Mesothelial cell of epicardium (in vitro differentiated cells): ENCODE data around the gene CAMTA1. TPM values are rescaled to one million over a fixed set of nuclear protein-coding genes. Genes with fewer than 3 reads are reported as not detected.
A peak's percentile ranks its signal among the peaks of the same experiment; 100 is the strongest.

ENCODE experiments used
- DNase-seq, 2 experiments: peaks; one replicate each; pipeline ENCODE4 v3.0.0; 2021; ENCODE audit warnings: low spot score in 2 of 2; ENCODE audit not compliant: unreplicated experiment in 2 of 2
- H3K27ac Mint-ChIP-seq: 2 replicates; pipeline ENCODE4 v1.8.0; 2021; ENCODE audit warnings: mixed read lengths
- H3K27me3 Mint-ChIP-seq: 2 replicates; pipeline ENCODE4 v1.8.0; 2021; ENCODE audit warnings: low read depth, mixed read lengths
- H3K36me3 Mint-ChIP-seq: 2 replicates; pipeline ENCODE4 v1.8.0; 2021; ENCODE audit warnings: mixed read lengths
- H3K4me1 Mint-ChIP-seq: 2 replicates; pipeline ENCODE4 v1.8.0; 2021; ENCODE audit warnings: mixed read lengths
- H3K4me3 Mint-ChIP-seq: 2 replicates; pipeline ENCODE4 v1.8.0; 2021; ENCODE audit warnings: mild to moderate bottlenecking, moderate library complexity, mixed read lengths
- H3K9me3 Mint-ChIP-seq: 2 replicates; pipeline ENCODE4 v1.8.0; 2021; ENCODE audit warnings: mixed read lengths
- CTCF ChIP-seq: fragments of 200-600 bp; sonication (generic); IDR thresholded peaks from one replicate; pipeline ENCODE4 v1.5.0; 2021; ENCODE audit warnings: antibody characterized with exemption; ENCODE audit not compliant: unreplicated experiment
- total RNA-seq: library from RNA; stranded (reverse); gene quantifications from 3 replicates; pipeline ENCODE4 v1.2.1, GENCODE V29; 2021

CAMTA1 gene
- total RNA-seq, 1 donor from 2014 or later: 70.4 TPM

- peaks cover 48% of the 10 kb centered on the region for H3K27me3 Mint-ChIP-seq
- no peaks in the 10 kb centered on the region for H3K36me3 Mint-ChIP-seq
- peak in 1 of 2 experiments; percentile 34 for DNase-seq
- H3K9me3 Mint-ChIP-seq: no peaks in the 10 kb centered on the region
- no peak overlapping the region for H3K4me3 Mint-ChIP-seq
- H3K27ac Mint-ChIP-seq: no peak overlapping the region
- no peaks in the 10 kb centered on the region for H3K4me1 Mint-ChIP-seq
- TF ChIP-seq CTCF: no peak
Measured at GRCh38 chr1:7261490-7261889, 476.2 kb downstream of the CAMTA1 start.

GRCh38 chr1:7262611-7263010 lies 477.4 kb downstream of the CAMTA1 start:
- TF ChIP-seq CTCF: no peak
- Mint-ChIP-seq H3K27ac (no peak overlapping the region), H3K9me3 (no peaks in the 10 kb centered on the region), H3K4me3 (no peak overlapping the region), H3K4me1 (no peaks in the 10 kb centered on the region), H3K27me3 (peaks cover 46% of the 10 kb centered on the region), H3K36me3 (no peaks in the 10 kb centered on the region)
- DNase-seq: peak in 1 of 2 experiments; percentile 14

GRCh38 chr1:7263021-7263960 lies 478.0 kb downstream of the CAMTA1 start:
- no peak overlapping the region for H3K4me3 Mint-ChIP-seq
- peaks cover 44% of the 10 kb centered on the region for H3K27me3 Mint-ChIP-seq
- H3K27ac Mint-ChIP-seq: no peak overlapping the region
- H3K9me3 Mint-ChIP-seq: peaks cover 4% of the 10 kb centered on the region
- no peaks in the 10 kb centered on the region for H3K4me1 Mint-ChIP-seq
- DNase-seq: no peak
- no peaks in the 10 kb centered on the region for H3K36me3 Mint-ChIP-seq
- TF ChIP-seq CTCF: no peak

GRCh38 chr1:7264101-7264500 lies 478.8 kb downstream of the CAMTA1 start:
- Mint-ChIP-seq H3K4me3 (no peak overlapping the region), H3K36me3 (no peaks in the 10 kb centered on the region), H3K9me3 (peaks cover 11% of the 10 kb centered on the region), H3K4me1 (no peaks in the 10 kb centered on the region), H3K27ac (no peak overlapping the region), H3K27me3 (peaks cover 38% of the 10 kb centered on the region)
- peak in 1 of 2 experiments; percentile 24 for DNase-seq
- TF ChIP-seq CTCF: no peak

GRCh38 chr1:7265771-7266371 lies 480.6 kb downstream of the CAMTA1 start:
- DNase-seq: peak in 1 of 2 experiments; percentile 37
- no peak overlapping the region for H3K27ac Mint-ChIP-seq

More at GRCh38 chr1:7265771-7266371, 480.6 kb downstream of the CAMTA1 start:
- Mint-ChIP-seq H3K9me3 (peaks cover 20% of the 10 kb centered on the region), H3K4me3 (no peak overlapping the region), H3K36me3 (no peaks in the 10 kb centered on the region), H3K4me1 (no peaks in the 10 kb centered on the region), H3K27me3 (peaks cover 28% of the 10 kb centered on the region)
- TF ChIP-seq CTCF: no peak
